HUES6 (cell line): Measurements from ENCODE around the gene OPRM1.

Source experiments
- H3K27ac ChIP-seq: 2 replicates; pipeline ENCODE4 v1.7.0; 2013; ENCODE audit warnings: low read depth, mild to moderate bottlenecking, low read length, inconsistent platforms
- H3K27me3 ChIP-seq: 2 replicates; pipeline ENCODE4 v1.6.1; 2013; ENCODE audit warnings: low read length; ENCODE audit not compliant: control insufficient read depth, insufficient read depth
- H3K36me3 ChIP-seq: 2 replicates; pipeline ENCODE4 v1.6.1; 2013; ENCODE audit warnings: low read length; ENCODE audit not compliant: control insufficient read depth, insufficient read depth
- H3K4me1 ChIP-seq: 2 replicates; pipeline ENCODE4 v1.6.1; 2013; ENCODE audit warnings: low read length; ENCODE audit not compliant: control insufficient read depth, insufficient read depth
- H3K4me3 ChIP-seq: 2 replicates; pipeline ENCODE4 v1.5.1; 2013; ENCODE audit warnings: low read depth, low read length
- H3K9ac ChIP-seq: one replicate; pipeline ENCODE4 v1.6.1; 2013; ENCODE audit warnings: mild to moderate bottlenecking, low read length
- H3K9me3 ChIP-seq: 2 replicates; pipeline ENCODE4 v1.6.1; 2013; ENCODE audit warnings: low read depth, low read length; ENCODE audit not compliant: control insufficient read depth, insufficient read depth

Gene OPRM1

GRCh38 chr6:154252678-154253077, 213.6 kb downstream of the OPRM1 start:
- Histone ChIP-seq H3K4me1 (peaks cover 8% of the 10 kb centered on the region), H3K27me3 (no peaks in the 10 kb centered on the region), H3K9me3 (peaks cover 6% of the 10 kb centered on the region; the same call in 1 of the 2 replicates), H3K27ac (no peak overlapping the region), H3K9ac (no peak overlapping the region), H3K4me3 (no peak overlapping the region), H3K36me3 (no peaks in the 10 kb centered on the region)

GRCh38 chr6:154257067-154257466, 218.0 kb downstream of the OPRM1 start:
- no peaks in the 10 kb centered on the region for H3K36me3 ChIP-seq
- peaks cover 6% of the 10 kb centered on the region; the same call in 1 of the 2 replicates for H3K9me3 ChIP-seq
- H3K4me1 ChIP-seq = no peaks in the 10 kb centered on the region
- no peak overlapping the region for H3K4me3 ChIP-seq
- H3K9ac ChIP-seq = no peak overlapping the region
- H3K27ac ChIP-seq = no peak overlapping the region
- H3K27me3 ChIP-seq = no peaks in the 10 kb centered on the region

GRCh38 chr6:154258064-154258757, 219.2 kb downstream of the OPRM1 start:
- Histone ChIP-seq H3K27ac (no peak overlapping the region), H3K9me3 (peaks cover 6% of the 10 kb centered on the region; the same call in 1 of the 2 replicates), H3K4me3 (no peak overlapping the region)

GRCh38 chr6:154261688-154262397, 222.8 kb downstream of the OPRM1 start:
- peaks cover 8% of the 10 kb centered on the region for H3K9me3 ChIP-seq
- H3K27ac ChIP-seq = no peak overlapping the region
- H3K4me3 ChIP-seq = no peak overlapping the region
- no peaks in the 10 kb centered on the region for H3K4me1 ChIP-seq
- no peaks in the 10 kb centered on the region for H3K27me3 ChIP-seq
- no peaks in the 10 kb centered on the region for H3K36me3 ChIP-seq
- H3K9ac ChIP-seq = no peak overlapping the region

More at GRCh38 chr6:154258064-154258757, 219.2 kb downstream of the OPRM1 start:
- Histone ChIP-seq H3K9ac (no peak overlapping the region), H3K4me1 (no peaks in the 10 kb centered on the region), H3K27me3 (no peaks in the 10 kb centered on the region), H3K36me3 (no peaks in the 10 kb centered on the region)

- no peak overlapping the region for H3K9ac ChIP-seq
- H3K36me3 ChIP-seq = no peaks in the 10 kb centered on the region
- no peaks in the 10 kb centered on the region for H3K27me3 ChIP-seq
- H3K27ac ChIP-seq = no peak overlapping the region
- H3K9me3 ChIP-seq = peaks cover 14% of the 10 kb centered on the region
- H3K4me1 ChIP-seq = no peaks in the 10 kb centered on the region
- no peak overlapping the region for H3K4me3 ChIP-seq
Observed at GRCh38 chr6:154266560-154267099, 227.6 kb downstream of the OPRM1 start.

- Histone ChIP-seq H3K27me3 (no peaks in the 10 kb centered on the region), H3K9me3 (peaks cover 14% of the 10 kb centered on the region), H3K27ac (no peak overlapping the region), H3K9ac (no peak overlapping the region), H3K4me1 (no peaks in the 10 kb centered on the region), H3K36me3 (no peaks in the 10 kb centered on the region), H3K4me3 (no peak overlapping the region)
Observed at GRCh38 chr6:154267508-154268106, 228.6 kb downstream of the OPRM1 start.

GRCh38 chr6:154268486-154268885, 229.4 kb downstream of the OPRM1 start:
- Histone ChIP-seq H3K9me3 (peaks cover 14% of the 10 kb centered on the region), H3K36me3 (no peaks in the 10 kb centered on the region), H3K9ac (no peak overlapping the region), H3K27me3 (no peaks in the 10 kb centered on the region), H3K4me3 (no peak overlapping the region), H3K4me1 (no peaks in the 10 kb centered on the region), H3K27ac (no peak overlapping the region)

GRCh38 chr6:154274168-154274567, 235.1 kb downstream of the OPRM1 start:
- H3K27ac ChIP-seq = no peak overlapping the region
- H3K27me3 ChIP-seq = no peaks in the 10 kb centered on the region
- H3K36me3 ChIP-seq = no peaks in the 10 kb centered on the region
- H3K9me3 ChIP-seq = no peaks in the 10 kb centered on the region
- no peak overlapping the region for H3K9ac ChIP-seq
- H3K4me3 ChIP-seq = no peak overlapping the region
- no peaks in the 10 kb centered on the region for H3K4me1 ChIP-seq

GRCh38 chr6:154276810-154277628, 238.0 kb downstream of the OPRM1 start:
- Histone ChIP-seq H3K4me1 (no peaks in the 10 kb centered on the region), H3K36me3 (no peaks in the 10 kb centered on the region), H3K9me3 (no peaks in the 10 kb centered on the region), H3K27me3 (no peaks in the 10 kb centered on the region), H3K4me3 (no peak overlapping the region), H3K9ac (no peak overlapping the region), H3K27ac (no peak overlapping the region)

- no peaks in the 10 kb centered on the region for H3K9me3 ChIP-seq
- no peak overlapping the region for H3K27ac ChIP-seq
- no peak overlapping the region for H3K4me3 ChIP-seq
- no peaks in the 10 kb centered on the region for H3K27me3 ChIP-seq
- no peaks in the 10 kb centered on the region for H3K36me3 ChIP-seq
- H3K4me1 ChIP-seq = no peaks in the 10 kb centered on the region
- H3K9ac ChIP-seq = no peak overlapping the region
Observed at GRCh38 chr6:154277629-154278017, 238.6 kb downstream of the OPRM1 start.
